ENCODE data around the gene RLN1.

The RLN1 gene

GRCh38 chr9:5292141-5292540 is 47.5 kb downstream of the RLN1 start:
- no peak for DNase-seq (ENCODE audit: low read depth)
- TF ChIP-seq CTCF (conservative IDR thresholded peaks at IDR 0.05; ENCODE audit: control insufficient read depth, insufficient read depth, low read depth, low read length): no peak
- H3K4me3 ChIP-seq (ENCODE audit: control insufficient read depth, low read depth, low read length): no peak overlapping the region

- DNase-seq (ENCODE audit: low read depth): no peak
- no peak for TF ChIP-seq CTCF (conservative IDR thresholded peaks at IDR 0.05; ENCODE audit: control insufficient read depth, insufficient read depth, low read depth, low read length)
- no peak overlapping the region for H3K4me3 ChIP-seq (ENCODE audit: control insufficient read depth, low read depth, low read length)
These were observed 51.1 kb downstream of the RLN1 start for GRCh38 chr9:5288591-5288990.

- H3K4me3 ChIP-seq (ENCODE audit: control insufficient read depth, low read depth, low read length): no peak overlapping the region
- no peak for DNase-seq (ENCODE audit: low read depth)
- no peak for TF ChIP-seq CTCF (conservative IDR thresholded peaks at IDR 0.05; ENCODE audit: control insufficient read depth, insufficient read depth, low read depth, low read length)
These were observed 53.4 kb downstream of the RLN1 start for GRCh38 chr9:5286262-5286661.

Data from fibroblast of mammary gland (primary cell).